GM23338 (cell line): ENCODE data around the gene ARHGAP27. TPM values are rescaled to one million over a fixed set of nuclear protein-coding genes. Genes with fewer than 3 reads are reported as not detected.

ENCODE experiments used
- ATAC-seq: fragments of 200-7000 bp; cut with Tn5 transposase; 3 replicates; pipeline ENCODE4 v1.9.1; 2020
- DNase-seq: peaks from one replicate; pipeline ENCODE4 v3.0.0-alpha.2; 2015; ENCODE audit warnings: low spot score
- H2AFZ ChIP-seq: fragments of 200-600 bp; sonication (generic); 2 replicates; pipeline ENCODE4 v1.8.0; 2016; ENCODE audit warnings: antibody characterized with exemption, mild to moderate bottlenecking, moderate library complexity
- H3F3A ChIP-seq: fragments of 200-600 bp; sonication (generic); replicated peaks from 2 replicates; pipeline ENCODE4 v1.8.0; 2017; ENCODE audit warnings: antibody characterized with exemption, mixed run types, low read depth
- H3K27ac ChIP-seq: fragments of 200-600 bp; sonication (generic); 2 replicates; pipeline ENCODE4 v1.6.1; 2016; ENCODE audit warnings: low read depth
- H3K27me3 ChIP-seq: fragments of 200-600 bp; sonication (generic); 2 replicates; pipeline ENCODE4 v1.8.0; 2016; ENCODE audit warnings: mild to moderate bottlenecking, mixed run types, moderate library complexity; ENCODE audit not compliant: insufficient read depth
- H3K36me3 ChIP-seq: fragments of 200-600 bp; sonication (generic); 2 replicates; pipeline ENCODE4 v1.8.0; 2016; ENCODE audit warnings: mild to moderate bottlenecking; ENCODE audit not compliant: insufficient read depth
- H3K4me1 ChIP-seq: fragments of 200-600 bp; sonication (generic); 2 replicates; pipeline ENCODE4 v1.8.0; 2016; ENCODE audit warnings: mild to moderate bottlenecking, moderate library complexity; ENCODE audit not compliant: insufficient read depth
- H3K4me2 ChIP-seq: fragments of 200-600 bp; sonication (generic); 2 replicates; pipeline ENCODE4 v1.7.1; 2017; ENCODE audit warnings: mixed run types
- H3K4me3 ChIP-seq: fragments of 200-600 bp; sonication (generic); 2 replicates; pipeline ENCODE4 v1.6.1; 2016; ENCODE audit warnings: mixed run types
- H3K79me2 ChIP-seq: fragments of 200-600 bp; sonication (generic); replicated peaks from 2 replicates; pipeline ENCODE4 v1.8.0; 2017; ENCODE audit warnings: mild to moderate bottlenecking; ENCODE audit not compliant: insufficient read depth
- H3K9me2 ChIP-seq: fragments of 200-600 bp; sonication (generic); 2 replicates; pipeline ENCODE4 v1.8.0; 2017; ENCODE audit not compliant: insufficient read depth
- H4K20me1 ChIP-seq: fragments of 200-600 bp; sonication (generic); replicated peaks from 2 replicates; pipeline ENCODE4 v1.8.0; 2017; ENCODE audit warnings: mild to moderate bottlenecking; ENCODE audit not compliant: insufficient read depth
- H3K27ac Mint-ChIP-seq: 2 replicates; pipeline ENCODE4 v1.8.0; 2020; ENCODE audit warnings: inconsistent platforms, mild to moderate bottlenecking, moderate library complexity, mixed read lengths
- H3K27me3 Mint-ChIP-seq: 3 replicates; pipeline ENCODE4 v1.8.0; 2022; ENCODE audit warnings: low read depth, mild to moderate bottlenecking, moderate library complexity, mixed read lengths, inconsistent platforms; ENCODE audit not compliant: insufficient read depth, poor library complexity
- H3K36me3 Mint-ChIP-seq: 3 replicates; pipeline ENCODE4 v1.8.0; 2021; ENCODE audit warnings: low read depth, mild to moderate bottlenecking, inconsistent platforms, moderate library complexity, mixed read lengths
- H3K4me1 Mint-ChIP-seq: 3 replicates; pipeline ENCODE4 v1.8.0; 2020; ENCODE audit warnings: mild to moderate bottlenecking, inconsistent platforms, mixed read lengths
- H3K4me3 Mint-ChIP-seq: 3 replicates; pipeline ENCODE4 v1.8.0; 2021; ENCODE audit warnings: moderate library complexity, mild to moderate bottlenecking, inconsistent platforms, mixed read lengths
- H3K9me3 Mint-ChIP-seq: 3 replicates; pipeline ENCODE4 v1.8.0; 2020; ENCODE audit warnings: moderate library complexity, mild to moderate bottlenecking, inconsistent platforms, mixed read lengths
- CREB1 ChIP-seq: fragments of 250-450 bp; sonication (Bioruptor Pico); IDR thresholded peaks from 2 replicates; pipeline ENCODE4 v1.5.0; 2020; ENCODE audit warnings: low read depth, mild to moderate bottlenecking, moderate library complexity
- ETS1 ChIP-seq: IDR thresholded peaks from 2 replicates; pipeline ENCODE4 v1.6.1; 2016; ENCODE audit warnings: antibody characterized with exemption
- EZH2 ChIP-seq: fragments of 200-600 bp; sonication (generic); IDR thresholded peaks from one replicate; pipeline ENCODE4 v1.8.0; 2017; ENCODE audit warnings: antibody characterized with exemption, mild to moderate bottlenecking, low read depth; ENCODE audit not compliant: unreplicated experiment
- JUNB ChIP-seq: IDR thresholded peaks from one replicate; pipeline ENCODE4 v1.6.1; 2016; ENCODE audit warnings: antibody characterized with exemption; ENCODE audit not compliant: unreplicated experiment
- NANOG ChIP-seq: IDR thresholded peaks from 2 replicates; pipeline ENCODE4 v1.6.1; 2016; ENCODE audit warnings: antibody characterized with exemption, borderline replicate concordance
- POLR2AphosphoS5 ChIP-seq: IDR thresholded peaks from 2 replicates; pipeline ENCODE4 v1.6.1; 2016; ENCODE audit warnings: antibody characterized with exemption, low read depth
- STAT1 ChIP-seq: IDR thresholded peaks from one replicate; pipeline ENCODE4 v1.6.1; 2016; ENCODE audit warnings: antibody characterized with exemption; ENCODE audit not compliant: unreplicated experiment
- ZNF462 ChIP-seq: fragments of 250-450 bp; sonication (Bioruptor Pico); IDR thresholded peaks from 2 replicates; pipeline ENCODE4 v1.5.0; 2020; ENCODE audit warnings: mild to moderate bottlenecking, moderate library complexity
- polyA plus RNA-seq: library from polyadenylated mRNA; unstranded; fragments of >200 nt; fragmentation: Nextera tagmentation; extraction: Ambion mirVana; gene quantifications from 2 replicates; pipeline ENCODE4 v1.2.1, GENCODE V29; 2016
- total RNA-seq: library from RNA; depleted of rRNA; stranded (reverse); fragments of >200 nt; shearing (Covaris generic); gene quantifications from 2 replicates; pipeline ENCODE4 v1.2.3, GENCODE V29; 2014

Gene ARHGAP27
- total and polyA plus RNA-seq, 2 experiments from 2014 or later = 5.9 to 17.7 TPM

DNA sequence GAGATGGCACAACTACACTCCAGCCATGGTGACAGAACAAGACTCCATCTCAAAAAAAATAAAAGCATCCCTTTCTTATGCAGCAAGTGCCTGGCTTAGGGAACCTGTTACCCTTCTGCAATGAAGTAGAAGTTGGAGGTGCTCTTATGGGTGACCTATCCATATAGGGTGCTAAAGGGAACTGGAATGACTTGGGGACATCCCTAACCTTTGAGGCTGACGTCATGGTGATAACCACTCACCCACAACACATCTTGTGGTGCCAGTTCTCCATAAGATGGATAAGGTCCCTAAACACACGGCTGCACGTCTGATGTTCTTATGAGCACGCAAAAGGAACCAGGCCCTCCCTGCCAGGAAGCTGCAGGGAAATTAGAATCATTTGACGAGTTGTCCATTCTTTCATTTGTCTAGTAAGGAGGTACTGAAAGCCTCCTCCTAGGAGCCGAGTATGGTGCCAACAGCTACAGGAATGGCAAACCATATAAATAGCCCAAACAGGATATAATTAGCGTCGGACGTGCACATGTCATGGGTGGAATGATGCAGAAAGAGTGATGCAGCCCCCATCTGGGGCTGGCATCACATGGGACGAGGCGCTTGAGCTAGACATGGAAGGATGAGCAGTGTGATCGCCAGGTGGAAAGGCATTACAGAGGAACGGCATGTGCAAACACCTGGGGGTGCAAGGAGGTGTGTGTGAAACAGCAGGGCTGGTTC, 52.5 kb downstream of the ARHGAP27 start:
- no peak overlapping the region for H3K27ac ChIP-seq
- H3K4me2 ChIP-seq = no peak overlapping the region
- ATAC-seq (no peak), DNase-seq (no peak)
- H3K36me3 Mint-ChIP-seq = no peaks in the 10 kb centered on the region
- no peak overlapping the region for H3K27ac Mint-ChIP-seq
- H3K4me1 ChIP-seq = peaks cover 10% of the 10 kb centered on the region
- no peaks in the 10 kb centered on the region for H3K79me2 ChIP-seq
- H3K4me1 Mint-ChIP-seq = peaks cover 30% of the 10 kb centered on the region
- H3K9me3 Mint-ChIP-seq = no peaks in the 10 kb centered on the region; the same call in 2 of the 3 replicates
- no peaks in the 10 kb centered on the region for H3K9me2 ChIP-seq
- H3K27me3 ChIP-seq = no peaks in the 10 kb centered on the region
- H2AFZ ChIP-seq = no peak overlapping the region
- H3F3A ChIP-seq = 0 out of 2 replicates have a peak, but pooled peaks cover 3% of the 10 kb centered on the region
- H3K4me3 ChIP-seq = no peak overlapping the region
- H4K20me1 ChIP-seq = no peaks in the 10 kb centered on the region
- no peak for TF ChIP-seq NANOG
- TF ChIP-seq CREB1 (CRISPR knock-in tag) = no peak
- TF ChIP-seq ZNF462 (CRISPR knock-in tag) = no peak
- no peak for TF ChIP-seq EZH2
- no peak for TF ChIP-seq ETS1
- no peak for TF ChIP-seq POLR2AphosphoS5
- TF ChIP-seq JUNB = no peak
- no peak for TF ChIP-seq STAT1
- H3K4me3 Mint-ChIP-seq = no peak overlapping the region
- no peaks in the 10 kb centered on the region for H3K36me3 ChIP-seq
- H3K27me3 Mint-ChIP-seq = peaks cover 16% of the 10 kb centered on the region
